GM18519 (cell line): Measurements from ENCODE around the gene NFATC4.
"Not testable (repeated sequence)": the region's sequence is repeated elsewhere in the genome, so short reads cannot be mapped to it uniquely, and the experiment has no call there.

Experiments
- ATAC-seq: cut with Tn5 transposase; IDR thresholded peaks from one replicate; pipeline ENCODE4 v1.9.1; 2021; ENCODE audit warnings: mild to moderate bottlenecking, moderate library complexity; ENCODE audit not compliant: unreplicated experiment, low FRiP score

The NFATC4 gene

DNA sequence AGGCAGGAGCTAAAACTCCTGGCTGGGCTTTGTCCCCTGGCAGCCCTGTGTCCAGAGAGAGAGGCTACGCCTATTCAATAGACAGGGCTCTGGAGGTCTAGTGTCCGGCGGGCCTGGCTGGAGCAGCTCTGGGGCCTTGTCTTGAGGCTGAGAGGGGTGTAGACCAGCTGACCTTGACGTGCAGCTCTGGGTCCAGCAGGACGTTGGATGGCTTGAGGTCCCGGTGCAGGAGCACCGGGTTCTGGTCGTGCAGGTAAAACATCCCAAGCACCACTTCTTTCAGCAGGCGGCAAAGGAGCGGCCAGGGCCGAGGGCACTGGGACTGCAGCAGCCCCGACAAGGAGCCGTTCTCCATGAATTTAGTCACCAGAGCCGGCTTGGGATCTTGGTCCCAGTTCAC lies 29.1 kb upstream of the NFATC4 start:
- ATAC-seq: no peak

DNA sequence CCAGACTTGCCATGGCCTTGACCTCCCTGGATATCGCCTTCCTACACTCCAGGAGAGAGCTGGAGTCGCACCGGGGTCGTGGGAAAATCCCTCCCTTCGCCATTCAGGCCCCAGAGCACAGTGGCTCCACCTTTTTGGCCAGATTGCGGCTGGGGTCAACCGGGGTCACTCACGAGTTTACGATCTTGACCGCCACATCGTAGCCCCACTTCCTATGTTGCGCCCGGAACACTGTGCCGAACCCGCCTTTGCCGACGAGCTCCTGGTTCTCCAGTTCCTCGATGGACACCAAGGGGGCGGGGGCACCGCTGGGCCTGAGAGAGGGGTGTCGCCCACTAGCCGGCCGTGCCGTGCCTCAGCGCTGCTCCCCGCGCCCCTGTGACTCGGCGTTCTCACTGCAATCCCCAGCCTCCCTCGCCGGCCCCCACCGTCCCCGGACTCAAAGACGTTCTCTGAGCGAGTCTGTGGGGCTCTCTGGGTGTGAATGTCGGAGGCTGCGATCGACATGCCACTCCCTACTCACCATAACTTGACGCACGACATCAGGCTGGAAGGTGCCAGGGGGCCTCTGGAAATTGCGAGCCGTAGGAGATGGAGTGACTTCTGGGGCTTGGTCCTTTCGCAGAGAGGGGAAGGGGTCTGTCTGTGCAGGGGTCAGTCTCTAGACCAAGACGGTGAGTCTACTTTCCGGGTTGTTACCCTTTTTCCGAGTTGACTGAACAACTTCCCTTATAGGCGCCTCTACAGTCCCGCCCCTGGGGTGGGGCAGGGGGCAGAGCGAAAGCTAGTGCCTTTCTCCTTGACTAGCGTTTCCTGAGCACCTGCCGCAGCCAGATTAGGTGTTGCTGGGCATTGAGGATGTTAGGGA lies 28.5 kb upstream of the NFATC4 start, which contains the start of gene RIPK3:
TSS of gene RIPK3 (minus strand) at position 708 of the 868 bp plus-strand sequence. CDS start at position 543, 165 bp downstream.
- peak; percentile 49 for ATAC-seq

DNA sequence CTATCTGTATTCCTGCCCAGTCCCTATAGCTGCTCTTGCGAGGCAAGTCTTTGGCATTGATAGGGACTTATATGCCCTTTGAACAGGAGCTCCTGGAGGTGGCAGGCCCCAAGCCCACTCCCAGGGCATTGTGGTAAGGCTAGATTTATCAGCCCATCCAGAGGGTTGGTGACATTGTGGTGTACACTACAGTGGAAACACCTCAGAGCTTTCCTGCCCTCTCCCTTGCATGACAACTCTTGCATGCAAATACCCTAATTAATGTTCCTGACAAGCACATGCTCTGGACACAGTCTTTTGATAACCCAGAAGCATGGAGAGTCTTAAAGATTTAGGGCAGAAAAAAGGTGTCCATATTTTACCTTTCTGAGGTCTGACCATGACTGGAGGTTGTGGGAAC lies 27.4 kb upstream of the NFATC4 start:
- no peak for ATAC-seq

DNA sequence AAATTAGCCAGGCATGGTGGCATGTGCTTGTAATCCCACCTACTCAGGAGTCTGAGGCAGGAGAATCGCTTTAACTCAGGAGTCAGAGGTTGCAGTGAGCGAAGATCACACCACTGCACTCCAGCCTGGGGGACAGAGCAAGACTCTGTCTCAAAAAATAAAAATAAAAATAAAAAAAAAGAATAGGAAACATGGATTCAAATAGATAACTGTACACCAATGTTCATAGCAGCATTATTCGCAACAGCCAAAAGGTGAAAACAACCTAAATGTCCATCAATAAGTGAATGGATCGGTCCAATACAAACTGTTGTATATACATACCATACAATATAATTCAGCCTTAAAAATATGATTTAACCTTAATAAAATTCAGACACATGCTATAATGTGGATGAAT lies 25.1 kb upstream of the NFATC4 start:
- ATAC-seq: no peak

DNA sequence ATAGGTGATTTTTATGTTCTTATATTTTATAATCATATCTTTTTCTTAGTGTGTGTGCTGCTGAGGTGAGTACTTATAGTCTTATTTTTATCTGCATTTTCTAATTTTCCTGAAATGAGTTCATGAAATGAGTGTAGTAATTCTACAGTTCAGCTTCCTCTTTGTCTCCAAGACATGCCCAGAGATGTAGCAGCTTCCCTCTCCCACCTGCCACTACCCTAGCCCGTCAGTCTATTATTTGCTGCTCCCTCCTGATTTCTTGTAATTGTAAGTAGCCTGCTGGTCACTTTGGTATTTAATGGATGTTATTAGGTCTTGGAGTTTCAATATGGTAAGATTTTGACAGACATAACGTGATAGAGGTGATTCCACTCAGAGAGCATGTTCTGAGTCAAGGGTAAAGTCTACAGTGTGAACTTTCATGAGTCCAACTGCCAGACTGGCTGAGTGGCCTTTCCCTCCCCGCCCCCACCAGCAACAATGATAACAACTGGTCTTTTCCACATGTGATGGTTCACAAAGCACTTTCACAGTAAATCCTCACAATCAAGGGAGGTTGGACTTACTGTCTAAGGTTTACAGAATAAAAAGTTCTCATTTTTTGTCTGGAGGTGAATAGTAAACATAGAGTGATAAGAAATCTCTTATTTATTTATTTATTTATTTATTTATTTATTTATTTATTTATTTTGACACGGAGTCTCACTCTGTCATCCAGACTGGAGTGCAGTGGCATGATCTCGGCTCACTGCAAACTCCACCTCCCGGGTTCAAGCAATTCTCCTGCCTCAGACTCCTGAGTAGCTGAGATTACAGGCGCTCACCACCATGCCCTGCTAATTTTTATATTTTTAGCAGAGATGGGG lies 24.0 kb upstream of the NFATC4 start:
- ATAC-seq: no peak

DNA sequence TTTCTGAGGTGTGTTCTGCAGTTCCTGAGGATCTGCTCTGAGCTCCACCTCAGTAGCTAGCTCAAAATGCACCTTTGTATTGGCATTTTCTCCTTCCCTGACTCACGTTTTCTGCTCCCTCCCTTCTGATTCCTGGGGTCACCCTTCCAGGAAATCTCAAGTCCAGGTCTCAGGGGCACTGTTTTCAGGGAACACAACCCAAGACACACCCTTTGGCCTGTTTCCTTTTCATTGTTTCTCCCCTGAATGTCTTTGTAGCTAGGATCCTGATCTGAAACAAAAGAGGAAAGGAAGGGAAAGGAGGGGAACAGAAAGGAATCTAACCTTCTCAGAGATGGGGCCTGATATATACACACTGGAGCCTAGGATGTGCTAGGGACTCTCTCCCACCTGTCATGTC lies 20.9 kb upstream of the NFATC4 start:
- ATAC-seq: no peak

DNA sequence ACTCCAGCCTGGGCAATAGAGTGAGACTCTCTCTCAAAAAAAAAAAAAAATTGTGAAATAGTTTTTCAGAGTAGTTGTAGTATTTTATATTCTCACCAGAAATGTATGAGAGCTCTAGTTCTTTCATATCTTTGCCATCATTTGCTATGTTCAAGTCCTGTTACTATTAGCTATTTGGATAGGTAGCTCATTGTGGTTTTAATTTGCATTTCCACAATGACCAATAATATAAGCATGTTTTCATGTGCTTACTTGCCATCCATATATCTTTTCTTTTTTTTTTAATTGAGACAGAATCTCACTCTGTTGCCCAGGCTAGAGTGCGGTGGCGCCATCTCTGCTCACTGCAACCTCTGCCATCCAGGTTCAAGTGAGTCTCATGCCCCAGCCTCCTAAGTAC lies 19.8 kb upstream of the NFATC4 start:
- ATAC-seq: no peak

DNA sequence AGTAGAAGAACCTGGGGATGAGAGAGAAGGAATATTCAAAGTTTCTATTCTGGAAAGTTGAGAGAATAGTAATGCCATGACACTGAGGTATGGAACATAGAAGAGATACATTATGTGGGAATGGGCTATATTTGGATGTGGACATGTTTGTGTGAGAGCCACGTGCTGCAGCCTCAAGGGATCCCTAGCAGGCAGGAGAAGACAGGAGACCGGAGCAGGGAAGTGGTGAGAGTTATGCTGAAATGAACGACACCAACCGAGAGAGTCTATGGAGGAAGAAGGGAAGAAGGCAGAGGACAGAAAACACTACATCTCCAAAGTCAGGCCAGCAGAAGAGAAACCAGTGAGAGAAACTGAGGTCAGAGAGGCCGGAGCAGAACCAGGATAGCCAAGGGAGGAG lies 18.2 kb upstream of the NFATC4 start:
- no peak for ATAC-seq

DNA sequence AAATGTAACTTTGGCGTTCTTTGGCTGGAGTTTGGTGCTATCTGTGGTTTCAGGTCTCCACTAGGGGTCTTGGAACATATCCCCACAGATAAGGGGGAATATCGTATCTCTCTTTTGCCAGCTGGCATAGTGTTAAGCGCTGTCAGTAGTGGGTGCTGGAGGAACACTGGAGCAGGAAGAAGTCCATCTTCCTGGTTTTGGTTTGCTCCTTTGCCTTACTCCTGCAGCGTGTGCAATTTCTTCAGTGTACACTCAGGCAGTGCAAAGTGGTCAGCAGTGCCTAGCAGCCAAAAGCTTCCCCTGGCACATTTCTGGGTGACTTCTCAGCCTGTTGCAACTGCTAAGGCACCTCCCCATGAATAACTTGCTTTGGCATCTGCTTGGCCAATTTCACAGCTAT lies 16.5 kb upstream of the NFATC4 start:
- ATAC-seq: no peak

DNA sequence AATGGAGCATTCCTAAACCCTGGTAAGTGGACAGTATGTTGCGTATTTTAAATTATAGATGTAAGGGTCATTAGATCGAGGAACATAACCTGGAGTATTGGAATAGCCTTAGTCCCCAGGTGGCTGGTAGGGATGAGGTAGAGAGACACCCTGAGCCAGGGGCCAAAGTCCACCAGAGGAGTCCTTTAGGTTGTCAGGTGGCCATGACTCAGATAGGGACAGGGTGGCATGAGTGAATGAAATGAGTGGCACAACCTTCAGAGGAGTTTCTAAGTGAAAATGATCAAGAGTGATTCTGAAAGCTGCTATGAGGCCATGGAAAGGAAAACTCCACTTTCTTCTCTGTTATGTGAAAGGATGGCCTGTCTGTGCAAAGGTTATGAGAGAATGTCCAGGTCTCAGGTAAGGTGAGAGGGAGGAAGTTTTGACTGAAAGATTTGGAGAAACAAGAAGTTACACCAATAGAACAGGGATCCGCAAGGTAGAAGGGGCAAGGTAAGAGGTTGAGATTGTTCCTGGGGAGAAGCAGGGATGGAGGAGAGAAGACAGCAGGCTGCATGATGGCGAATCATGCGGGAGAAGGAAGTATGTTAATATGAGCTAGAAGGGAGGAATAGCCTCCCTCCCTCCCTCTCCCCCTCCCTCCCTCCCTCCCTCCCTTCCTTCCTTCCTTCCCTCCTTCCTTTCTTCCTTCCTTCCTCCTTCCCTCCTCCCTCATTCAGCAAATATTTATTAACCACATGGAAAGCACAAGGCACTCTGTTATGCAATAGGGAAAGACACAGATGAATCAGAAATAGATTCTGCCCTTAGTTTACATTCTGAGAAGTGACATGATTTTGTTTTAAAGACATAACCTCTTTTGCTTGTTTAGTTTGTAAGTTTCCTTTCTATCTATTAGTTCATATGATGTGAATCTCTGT lies 14.2 kb upstream of the NFATC4 start:
- no peak for ATAC-seq

DNA sequence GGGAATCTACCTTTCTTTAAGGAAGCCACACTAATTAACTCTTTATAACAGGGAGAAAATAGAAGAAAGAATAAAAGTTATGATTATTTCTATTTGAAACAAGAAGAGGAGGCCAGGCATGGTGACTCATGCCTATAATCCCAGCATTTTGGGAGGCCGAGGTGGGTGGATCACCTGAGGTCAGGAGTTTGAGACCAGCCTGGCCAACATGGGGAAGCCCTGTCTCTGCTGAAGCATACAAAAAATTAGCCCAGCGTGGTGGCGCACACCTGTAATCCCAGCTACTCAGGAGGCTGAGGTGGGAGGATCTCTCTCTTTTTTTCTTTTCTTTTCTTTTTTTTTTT lies 13.5 kb upstream of the NFATC4 start:
- ATAC-seq: not testable (repeated sequence)

DNA sequence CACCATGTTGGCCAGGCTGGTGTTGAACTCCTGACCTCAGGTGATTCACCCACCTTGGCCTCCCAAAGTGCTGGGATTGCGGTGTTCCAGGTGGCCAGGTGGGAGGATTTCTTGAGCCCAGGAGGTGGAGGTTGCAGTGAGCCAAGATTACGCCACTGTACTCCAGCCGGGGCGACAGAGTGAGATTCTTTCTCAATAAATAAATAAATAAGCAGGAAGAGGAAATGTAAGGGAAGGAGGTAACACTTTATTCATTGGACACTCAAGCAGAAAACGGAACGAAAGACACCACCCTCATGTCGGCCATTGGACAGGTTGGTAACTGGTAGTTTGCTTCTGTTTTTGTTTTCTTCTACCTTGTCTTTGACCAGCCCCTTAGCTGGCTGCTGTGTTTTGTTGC lies 13.0 kb upstream of the NFATC4 start:
- no peak for ATAC-seq

DNA sequence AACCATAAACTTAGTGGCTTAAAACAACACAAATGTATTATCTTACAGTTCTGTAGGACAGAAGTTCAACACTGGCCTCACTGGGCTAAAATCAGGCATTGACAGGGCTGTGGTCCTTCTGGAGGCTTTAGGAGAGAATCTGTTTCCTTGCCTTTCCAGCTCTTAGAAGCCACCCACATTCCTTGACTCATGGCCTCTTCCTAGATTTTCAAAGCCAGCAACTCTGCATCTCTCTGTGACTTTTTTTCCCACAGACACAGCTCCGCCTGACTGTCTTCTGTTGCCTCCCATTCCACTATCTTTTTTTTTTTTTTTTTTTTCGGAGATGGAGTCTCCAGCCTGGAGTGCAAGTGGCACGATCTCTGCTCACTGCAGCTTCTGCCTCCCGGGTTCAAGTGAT lies 11.8 kb upstream of the NFATC4 start:
- no peak for ATAC-seq

DNA sequence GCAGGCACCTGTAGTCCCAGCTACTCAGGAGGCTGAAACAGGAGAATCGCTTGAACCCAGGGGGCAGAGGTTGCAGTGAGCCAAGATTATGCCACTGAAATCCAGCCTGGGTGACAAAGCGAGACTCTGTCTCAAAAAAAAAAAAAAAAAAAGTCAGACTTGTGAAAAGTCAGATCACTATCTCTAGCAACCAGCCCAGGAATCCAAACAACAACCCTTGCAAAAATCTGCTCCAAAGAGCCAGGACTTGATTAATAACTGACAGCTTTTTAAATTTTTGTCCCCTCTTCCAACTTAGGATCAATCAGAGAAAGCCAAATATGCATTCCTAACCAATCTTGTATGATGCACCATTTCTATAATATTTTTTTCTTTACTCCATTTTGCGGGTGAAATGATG lies 7.7 kb upstream of the NFATC4 start:
- no peak for ATAC-seq

DNA sequence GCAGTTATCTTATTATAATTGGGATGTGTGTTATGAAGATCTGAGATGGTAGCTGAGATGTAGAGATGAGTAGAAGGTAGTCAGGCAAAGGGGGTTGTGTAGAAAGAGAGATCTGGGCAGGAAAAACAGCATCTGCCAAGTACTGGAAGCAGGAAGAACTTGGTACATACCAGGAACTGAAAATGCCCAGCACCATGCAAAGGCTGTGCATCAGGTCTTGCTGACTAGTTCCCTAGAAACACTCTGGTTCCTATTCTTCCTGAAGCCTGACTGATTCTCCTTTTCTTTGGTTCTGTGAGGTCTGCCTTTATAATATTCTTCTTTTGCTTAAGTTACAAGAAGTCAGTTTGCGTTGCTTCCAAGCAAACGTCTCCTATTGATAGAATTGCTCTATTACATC lies 6.7 kb upstream of the NFATC4 start:
- no peak for ATAC-seq

DNA sequence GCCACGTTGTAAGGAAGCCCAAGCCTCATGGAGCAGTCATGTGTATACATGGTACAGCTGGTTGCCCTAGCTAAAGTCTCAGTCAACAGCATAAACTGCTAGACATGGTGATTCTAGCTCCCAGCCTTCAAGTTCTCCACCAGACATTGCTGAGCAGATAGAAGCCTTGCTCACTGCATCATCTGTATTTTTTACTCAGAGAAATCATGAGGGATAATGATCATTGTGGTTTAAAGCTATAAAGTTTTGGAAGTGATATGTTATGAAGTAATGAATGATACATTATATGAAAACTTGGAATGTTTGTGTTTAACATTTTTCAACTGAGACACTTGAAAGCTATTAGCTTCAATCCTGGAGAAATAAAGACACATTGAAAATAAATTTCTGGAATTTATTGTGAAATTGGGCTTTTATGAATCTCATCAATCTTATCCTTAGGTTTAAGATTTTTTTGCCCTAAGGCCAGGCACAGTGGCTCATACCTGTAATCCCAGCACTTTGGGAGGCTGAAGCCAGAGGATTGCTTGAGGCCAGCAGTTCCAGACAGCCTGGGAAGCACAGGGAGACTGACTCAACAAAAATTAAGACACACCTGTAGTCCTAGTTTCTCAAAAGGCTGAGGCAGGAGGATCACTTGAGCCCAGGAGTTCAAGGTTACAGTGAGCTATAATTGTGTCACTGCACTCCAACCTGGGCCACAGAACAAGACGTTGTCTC lies 5.6 kb upstream of the NFATC4 start:
- ATAC-seq: no peak

DNA sequence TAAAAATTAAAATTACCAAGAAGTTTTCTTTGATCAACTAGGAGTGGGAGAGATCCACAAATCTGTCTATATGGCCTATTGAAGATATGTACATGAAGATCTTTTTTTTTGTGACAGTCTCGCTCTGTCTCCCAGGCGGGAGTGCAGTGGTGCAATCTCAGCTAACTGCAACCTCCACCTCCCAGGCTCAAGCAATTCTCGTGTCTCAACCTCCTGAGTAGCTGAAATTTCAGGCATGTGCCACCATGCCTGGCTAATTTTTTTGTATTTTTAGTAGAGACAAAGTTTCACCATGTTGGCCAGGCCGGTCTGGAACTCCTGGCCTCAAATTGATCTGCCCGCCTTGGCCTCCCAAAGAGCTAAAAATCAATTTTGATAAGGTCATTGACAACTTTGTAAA lies 4.6 kb upstream of the NFATC4 start:
- no peak for ATAC-seq

DNA sequence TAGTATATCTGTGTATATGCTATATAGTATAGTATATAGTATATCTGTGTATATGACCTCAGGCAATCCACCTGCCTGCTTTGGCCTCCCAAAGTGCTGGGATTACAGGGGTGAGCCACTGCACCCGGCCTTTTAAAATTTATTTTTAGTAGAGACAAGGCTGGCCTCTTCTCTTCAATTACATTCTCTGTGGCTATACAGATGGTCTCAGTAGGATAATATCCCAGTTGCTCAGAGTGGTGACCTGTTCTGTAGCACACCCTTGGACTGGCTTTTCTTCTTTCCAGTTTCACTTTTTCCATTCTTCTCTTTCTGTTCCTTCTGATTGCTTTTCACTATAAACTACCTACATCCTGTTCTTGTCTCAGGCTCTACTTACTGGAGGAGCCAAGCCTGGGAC lies 3.1 kb upstream of the NFATC4 start:
- ATAC-seq: no peak

DNA sequence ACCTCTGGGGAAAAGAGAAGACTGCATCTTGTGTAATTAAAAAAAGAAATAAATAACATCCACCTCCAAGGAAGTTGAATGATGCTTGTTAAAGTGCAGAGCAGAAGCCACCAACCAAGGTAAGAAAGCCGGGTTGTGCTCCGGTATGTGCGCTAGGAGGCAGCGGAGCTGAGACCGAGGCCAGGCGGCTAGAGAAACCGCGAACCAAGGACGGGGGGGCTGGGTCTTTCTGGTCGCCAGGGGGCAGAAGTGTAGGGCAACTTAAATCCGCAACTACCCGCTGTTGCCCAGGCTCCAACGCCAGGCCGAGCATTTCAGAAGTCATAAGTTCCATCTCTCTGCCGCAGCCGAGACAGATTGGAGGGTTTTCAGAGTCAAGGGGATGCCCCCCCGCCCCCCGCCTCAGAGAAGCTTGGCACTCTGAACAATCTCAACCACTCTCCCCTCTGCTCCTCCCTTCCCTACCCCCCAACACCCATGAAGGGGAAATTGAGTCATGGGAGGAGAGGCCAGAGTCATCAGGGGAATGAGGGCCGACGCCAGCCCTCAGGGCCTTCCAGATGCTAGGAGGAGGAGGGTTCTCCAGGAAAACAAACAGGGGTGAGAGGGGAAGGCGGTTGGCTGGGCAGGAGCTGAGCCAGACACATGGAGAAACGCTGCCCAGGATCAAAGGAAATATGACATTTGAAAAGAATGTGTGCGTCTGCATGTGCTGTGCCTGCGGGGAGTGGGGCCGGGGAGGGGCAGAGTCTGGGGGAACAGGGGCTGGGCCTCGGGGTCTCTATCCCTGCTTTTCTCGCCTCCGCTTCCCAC lies 2.2 kb upstream of the NFATC4 start:
- no peak for ATAC-seq
